Superior temporal gyrus (tissue), 1 donor: ENCODE data around the gene TLR5.

ENCODE experiments used
- DNase-seq: peaks from one replicate; pipeline ENCODE4 v3.0.0-alpha.2; 2016; ENCODE audit errors: extremely low spot score

Gene TLR5

DNA sequence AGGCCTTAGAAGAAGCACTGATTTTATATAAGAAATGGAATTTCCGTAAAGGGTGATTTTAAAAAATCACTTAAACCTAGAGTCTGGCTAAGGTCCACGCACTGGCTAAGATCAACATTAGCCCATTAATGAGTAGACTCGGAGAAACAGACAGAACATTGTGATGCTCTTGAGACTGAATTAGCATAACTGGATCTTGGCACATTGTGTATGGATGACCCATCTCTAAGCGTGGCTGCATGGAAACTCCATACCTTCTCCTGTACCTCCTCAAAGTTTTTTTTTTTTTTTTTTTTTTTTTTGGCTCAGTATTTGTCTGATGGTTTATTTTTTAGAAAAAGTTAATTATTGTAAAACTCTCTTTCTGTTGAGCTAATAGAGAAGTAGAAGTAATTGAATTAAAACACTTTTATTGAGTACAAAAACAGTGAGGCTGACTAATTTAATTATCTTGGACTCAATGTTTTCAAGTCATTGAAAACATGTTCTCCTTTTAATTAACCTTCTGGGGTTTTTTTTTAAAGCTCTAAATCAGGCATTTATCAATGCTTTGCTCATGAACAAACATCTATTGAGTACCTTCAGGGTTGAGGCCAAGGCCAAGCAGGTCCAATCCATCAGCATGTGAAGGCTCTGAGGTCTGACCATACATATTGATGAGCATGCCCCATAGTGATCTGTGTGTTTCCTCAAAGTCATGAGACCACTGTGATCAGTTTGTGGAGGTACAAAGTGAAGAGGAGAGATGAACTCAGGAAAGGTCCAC is 74.0 kb downstream of the TLR5 start:
- DNase-seq = peak; percentile 33

DNA sequence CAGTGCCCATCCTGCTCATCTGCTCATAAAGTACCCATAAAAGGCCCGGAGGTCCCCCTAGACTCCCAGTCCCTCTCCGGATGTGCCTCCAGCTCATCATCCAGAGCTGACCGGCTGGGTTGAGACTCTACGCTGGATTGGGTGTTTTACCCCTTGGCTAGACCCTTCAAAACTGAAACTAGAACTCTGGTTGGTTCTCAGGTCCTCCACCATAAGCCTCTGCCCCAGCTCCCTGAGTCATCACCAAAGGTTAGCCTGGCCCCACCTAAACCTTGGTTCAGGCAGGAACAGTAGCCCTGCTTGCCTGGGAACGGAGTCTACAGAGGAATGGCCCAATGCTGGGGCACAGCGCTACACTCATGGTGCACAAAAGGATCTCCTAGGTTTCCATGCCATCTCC is 75.1 kb downstream of the TLR5 start:
- DNase-seq = no peak

DNA sequence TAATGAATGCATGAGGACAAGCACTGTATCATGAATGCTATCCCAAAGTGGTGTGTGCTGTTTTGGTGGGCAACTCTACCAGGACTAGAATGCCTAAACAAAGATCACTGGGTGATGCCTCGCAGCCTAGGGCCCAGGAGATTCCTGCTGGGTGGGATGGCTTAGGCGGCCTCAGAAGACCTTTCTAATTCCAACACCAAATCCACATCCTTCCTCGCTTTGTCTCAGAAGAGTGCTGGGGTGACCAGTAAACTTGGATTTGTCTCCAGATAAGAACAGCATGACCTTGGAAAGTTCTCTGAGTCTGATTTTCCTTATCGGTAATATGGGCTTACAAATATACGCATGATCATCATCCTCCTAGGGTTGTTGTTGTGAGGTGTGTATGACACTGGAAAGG is 76.6 kb downstream of the TLR5 start:
- no peak for DNase-seq

DNA sequence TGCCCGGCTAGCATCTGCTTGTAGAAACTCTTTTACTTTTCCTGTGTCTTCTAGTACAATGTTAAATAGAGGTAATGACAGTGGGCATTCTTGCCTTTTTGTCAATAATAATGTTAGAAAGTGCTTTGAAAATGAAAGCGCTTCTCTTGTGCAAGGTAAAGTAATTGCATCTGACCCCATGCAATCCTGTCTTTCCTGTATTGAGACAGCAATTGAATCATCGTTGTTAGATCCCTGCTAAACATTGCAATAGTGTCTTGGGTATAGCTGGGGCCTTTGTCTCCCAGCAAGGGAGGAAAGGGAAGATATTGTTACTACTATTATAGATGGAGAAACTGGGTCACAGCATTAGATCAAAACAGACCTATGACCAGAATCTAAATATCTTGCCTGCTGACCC is 80.9 kb downstream of the TLR5 start:
- no peak for DNase-seq

DNA sequence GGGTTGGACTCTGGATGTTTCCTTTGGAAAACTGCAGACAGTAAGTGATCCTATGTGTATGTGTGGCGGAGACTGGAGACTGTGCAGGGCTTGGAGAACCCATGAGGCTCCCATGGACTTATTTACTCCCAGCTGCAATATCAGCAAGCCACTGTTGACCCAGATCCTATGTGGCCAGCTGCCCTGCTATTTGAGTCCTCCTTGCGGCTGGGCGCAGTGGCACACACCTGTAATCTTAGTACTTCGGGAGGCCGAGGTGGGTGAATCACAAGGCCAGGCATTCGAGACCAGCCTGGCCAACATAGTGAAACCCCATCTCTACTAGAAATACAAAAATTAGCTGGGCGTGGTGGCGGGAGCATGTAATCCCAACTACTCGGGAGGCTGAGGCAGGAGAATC is 83.5 kb downstream of the TLR5 start:
- no peak for DNase-seq
